H9 (cell line): ENCODE results near the gene ATP5PO. TPM values are rescaled to one million over a fixed set of nuclear protein-coding genes. Genes with fewer than 3 reads are reported as not detected.

Source experiments
- DNase-seq: peaks from one replicate; pipeline ENCODE4 v3.0.0-alpha.2; 2017
- H2AFZ ChIP-seq: one replicate; pipeline ENCODE4 v1.6.1; 2013; ENCODE audit warnings: mild to moderate bottlenecking, low read length, control low read depth, moderate library complexity
- H2AK5ac ChIP-seq: 2 replicates; pipeline ENCODE4 v1.6.1; 2013; ENCODE audit warnings: low read length, control low read depth, mixed read lengths; ENCODE audit not compliant: insufficient read length
- H2BK120ac ChIP-seq: one replicate; pipeline ENCODE4 v1.6.1; 2013; ENCODE audit warnings: low read depth, mild to moderate bottlenecking, low read length, control low read depth, inconsistent platforms; ENCODE audit not compliant: poor library complexity, severe bottlenecking
- H2BK12ac ChIP-seq: 2 replicates; pipeline ENCODE4 v1.6.1; 2013; ENCODE audit warnings: low read length, control low read depth, mixed read lengths, low read depth; ENCODE audit not compliant: insufficient read length
- H2BK15ac ChIP-seq: 2 replicates; pipeline ENCODE4 v1.6.1; 2013; ENCODE audit warnings: low read depth, low read length, control low read depth
- H2BK20ac ChIP-seq: one replicate; pipeline ENCODE4 v1.6.1; 2013; ENCODE audit warnings: low read depth, mild to moderate bottlenecking, low read length, control low read depth, inconsistent platforms; ENCODE audit not compliant: poor library complexity, severe bottlenecking
- H2BK5ac ChIP-seq: 2 replicates; pipeline ENCODE4 v1.6.1; 2013; ENCODE audit warnings: low read length, control low read depth, mixed read lengths; ENCODE audit not compliant: insufficient read length
- H3K14ac ChIP-seq: 2 replicates; pipeline ENCODE4 v1.6.1; 2013; ENCODE audit warnings: low read length, control low read depth; ENCODE audit not compliant: insufficient read depth
- H3K18ac ChIP-seq: 2 replicates; pipeline ENCODE4 v1.6.1; 2013; ENCODE audit warnings: low read depth, mild to moderate bottlenecking, mixed read lengths, low read length, control low read depth; ENCODE audit not compliant: insufficient read length
- H3K23ac ChIP-seq: 2 replicates; pipeline ENCODE4 v1.6.1; 2013; ENCODE audit warnings: low read length, control low read depth, mixed read lengths, low read depth; ENCODE audit not compliant: insufficient read length
- H3K23me2 ChIP-seq: 2 replicates; pipeline ENCODE4 v1.6.1; 2013; ENCODE audit warnings: low read depth, mild to moderate bottlenecking, mixed read lengths, low read length, control low read depth; ENCODE audit not compliant: insufficient read length, poor library complexity, severe bottlenecking
- H3K27ac ChIP-seq: 2 replicates; pipeline ENCODE4 v1.5.1; 2013; ENCODE audit warnings: low read length, control low read depth, mixed read lengths, low read depth; ENCODE audit not compliant: insufficient read length
- H3K27me3 ChIP-seq: 2 replicates; pipeline ENCODE4 v1.6.1; 2013; ENCODE audit warnings: low read length, control low read depth, inconsistent platforms; ENCODE audit not compliant: insufficient read depth
- H3K4ac ChIP-seq: 2 replicates; pipeline ENCODE4 v1.6.1; 2013; ENCODE audit warnings: low read depth, mild to moderate bottlenecking, control low read depth, inconsistent platforms, low read length, moderate library complexity
- H3K4me1 ChIP-seq: 2 replicates; pipeline ENCODE4 v1.6.1; 2013; ENCODE audit warnings: low read length, control low read depth, inconsistent platforms; ENCODE audit not compliant: insufficient read depth
- H3K4me2 ChIP-seq: 2 replicates; pipeline ENCODE4 v1.6.1; 2013; ENCODE audit warnings: low read length, control low read depth, mixed read lengths; ENCODE audit not compliant: insufficient read length, insufficient read depth
- H3K56ac ChIP-seq: 2 replicates; pipeline ENCODE4 v1.6.1; 2013; ENCODE audit warnings: low read depth, mild to moderate bottlenecking, mixed read lengths, low read length, control low read depth; ENCODE audit not compliant: insufficient read length
- H3K79me1 ChIP-seq: 2 replicates; pipeline ENCODE4 v1.6.1; 2013; ENCODE audit warnings: low read depth, mild to moderate bottlenecking, moderate library complexity, low read length, control low read depth, inconsistent platforms; ENCODE audit not compliant: insufficient read depth, poor library complexity, severe bottlenecking
- H3K79me2 ChIP-seq: 2 replicates; pipeline ENCODE4 v1.6.1; 2013; ENCODE audit warnings: low read length, control low read depth, inconsistent platforms; ENCODE audit not compliant: insufficient read depth
- H3K9ac ChIP-seq: 2 replicates; pipeline ENCODE4 v1.6.1; 2013; ENCODE audit warnings: low read length, control low read depth, mixed read lengths; ENCODE audit not compliant: insufficient read length; ENCODE audit errors: extremely low read depth
- H3K9me3 ChIP-seq: one replicate; pipeline ENCODE4 v1.6.1; 2013; ENCODE audit warnings: low read depth, low read length, inconsistent platforms; ENCODE audit not compliant: control insufficient read depth
- H3T11ph ChIP-seq: one replicate; pipeline ENCODE4 v1.6.1; 2013; ENCODE audit warnings: mild to moderate bottlenecking, low read length, control low read depth, inconsistent platforms
- H4K20me1 ChIP-seq: one replicate; pipeline ENCODE4 v1.6.1; 2013; ENCODE audit not compliant: control insufficient read depth, insufficient read length, insufficient read depth
- H4K5ac ChIP-seq: 2 replicates; pipeline ENCODE4 v1.6.1; 2013; ENCODE audit warnings: low read depth, mild to moderate bottlenecking, mixed read lengths, low read length, control low read depth; ENCODE audit not compliant: insufficient read length
- H4K8ac ChIP-seq: replicated peaks from 2 replicates; pipeline ENCODE4 v1.6.1; 2013; ENCODE audit warnings: low read length, control low read depth, mixed read lengths, low read depth; ENCODE audit not compliant: insufficient read length
- H4K91ac ChIP-seq: 2 replicates; pipeline ENCODE4 v1.6.1; 2013; ENCODE audit warnings: low read depth, mild to moderate bottlenecking, moderate library complexity, mixed read lengths, low read length, control low read depth; ENCODE audit not compliant: insufficient read length
- H3K27ac Mint-ChIP-seq, 3 experiments: 2 replicates in 2 of 3; 3 replicates in 1 of 3; pipeline ENCODE4 v1.8.0; 2020 to 2021; ENCODE audit warnings: mixed read lengths in 3 of 3, mild to moderate bottlenecking in 1 of 3, moderate library complexity in 1 of 3
- H3K27me3 Mint-ChIP-seq: 2 replicates; pipeline ENCODE4 v1.8.0; 2021; ENCODE audit warnings: low read depth, mild to moderate bottlenecking, moderate library complexity, mixed read lengths
- H3K36me3 Mint-ChIP-seq, 3 experiments: 2 replicates in 2 of 3; 3 replicates in 1 of 3; pipeline ENCODE4 v1.8.0; 2020 to 2021; ENCODE audit warnings: low read depth in 3 of 3, mixed read lengths in 3 of 3; ENCODE audit not compliant: insufficient read depth in 1 of 3
- H3K4me1 Mint-ChIP-seq, 2 experiments: 2 replicates each; pipeline ENCODE4 v1.8.0; 2020; ENCODE audit warnings: mixed read lengths in 2 of 2
- H3K4me3 Mint-ChIP-seq, 2 experiments: 2 replicates in 1 of 2; 3 replicates in 1 of 2; pipeline ENCODE4 v1.8.0; 2020 to 2021; ENCODE audit warnings: mild to moderate bottlenecking in 2 of 2, mixed read lengths in 2 of 2, moderate library complexity in 1 of 2
- H3K9me3 Mint-ChIP-seq, 2 experiments: 2 replicates in 1 of 2; 3 replicates in 1 of 2; pipeline ENCODE4 v1.8.0; 2020; ENCODE audit warnings: mild to moderate bottlenecking in 2 of 2, mixed read lengths in 2 of 2, moderate library complexity in 1 of 2
- WGBS: extraction: QIAGEN DNeasy Blood & Tissue Kit; methylation state at CpG from one replicate; pipeline ENCODE4 v1.1.7; 2013; ENCODE audit warnings: missing lambda C conversion rate, low lambda C conversion rate, mixed read lengths; ENCODE audit not compliant: insufficient read length; ENCODE audit errors: extremely low coverage; 5-methylcytosine and 5-hydroxymethylcytosine counted together
- total RNA-seq: library from RNA; stranded (reverse); gene quantifications from 2 replicates; pipeline ENCODE4 v1.2.1, GENCODE V29; 2021
- TF ChIP-seq, protein P1 (sequence below): fragments of 200-600 bp; sonication (generic); conservative IDR thresholded peaks from 3 replicates; pipeline ENCODE4 v1.8.0; 2021; ENCODE audit warnings: antibody characterized with exemption, mild to moderate bottlenecking

ATP5PO gene
- total RNA-seq, 1 experiment from 2014 or later, result 275 TPM

DNA sequence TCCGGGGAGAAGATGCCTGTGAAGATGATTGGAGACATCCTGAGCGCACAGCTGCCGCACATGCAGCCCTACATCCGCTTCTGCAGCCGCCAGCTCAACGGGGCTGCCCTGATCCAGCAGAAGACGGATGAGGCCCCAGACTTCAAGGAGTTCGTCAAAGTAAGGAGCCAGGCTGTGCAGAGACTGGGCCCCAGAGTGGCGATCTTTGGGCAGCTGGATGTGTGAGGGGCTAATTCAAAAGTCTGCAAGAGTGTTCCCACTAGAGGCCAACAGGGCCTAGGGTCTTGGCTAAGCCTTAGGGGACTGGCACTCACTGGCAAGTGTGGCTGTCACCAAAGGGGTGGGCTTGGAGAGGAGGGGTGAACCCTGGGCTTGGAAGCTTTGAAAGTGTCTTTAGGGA is 50.4 kb downstream of the ATP5PO start:
- no peak overlapping the region for H4K8ac ChIP-seq
- H2BK15ac ChIP-seq, result no peak overlapping the region
- no peaks in the 10 kb centered on the region for H3K4me1 ChIP-seq
- H2AK5ac ChIP-seq, result no peak overlapping the region
- no peak overlapping the region for H3K4me2 ChIP-seq
- H3K79me2 ChIP-seq, result no peaks in the 10 kb centered on the region
- no peak overlapping the region for H3T11ph ChIP-seq
- H3K14ac ChIP-seq, result peak overlapping the region; percentile 25; the same call in 1 of the 2 replicates
- H3K23me2 ChIP-seq, result no peaks in the 10 kb centered on the region
- Mint-ChIP-seq H3K4me3 (no peak overlapping the region; a peak in 1 of 5 replicates), H3K9me3 (peaks cover 0 to 4% of the 10 kb centered on the region in 2 experiments; a peak in 1 of 5 replicates), H3K27ac (no peak overlapping the region), H3K27me3 (peaks cover 4% of the 10 kb centered on the region), H3K36me3 (peaks cover 0 to 5% (median 0%) of the 10 kb centered on the region in 3 experiments; a peak in 4 of 7 replicates), H3K4me1 (peaks cover 2 to 3% of the 10 kb centered on the region in 2 experiments; a peak in 2 of 4 replicates)
- DNase-seq, result no peak
- no peak overlapping the region for H4K5ac ChIP-seq
- H4K20me1 ChIP-seq, result peaks cover 3% of the 10 kb centered on the region
- no peak overlapping the region for H2BK20ac ChIP-seq
- H3K9ac ChIP-seq, result no peak overlapping the region
- H3K79me1 ChIP-seq, result no peaks in the 10 kb centered on the region
- no peak overlapping the region for H2BK5ac ChIP-seq
- no peak overlapping the region for H3K4ac ChIP-seq
- H3K9me3 ChIP-seq, result no peaks in the 10 kb centered on the region
- H3K56ac ChIP-seq, result no peak overlapping the region
- H3K27ac ChIP-seq, result no peak overlapping the region
- H2BK120ac ChIP-seq, result no peak overlapping the region
- no peak overlapping the region for H2BK12ac ChIP-seq
- TF ChIP-seq, protein P1, sequence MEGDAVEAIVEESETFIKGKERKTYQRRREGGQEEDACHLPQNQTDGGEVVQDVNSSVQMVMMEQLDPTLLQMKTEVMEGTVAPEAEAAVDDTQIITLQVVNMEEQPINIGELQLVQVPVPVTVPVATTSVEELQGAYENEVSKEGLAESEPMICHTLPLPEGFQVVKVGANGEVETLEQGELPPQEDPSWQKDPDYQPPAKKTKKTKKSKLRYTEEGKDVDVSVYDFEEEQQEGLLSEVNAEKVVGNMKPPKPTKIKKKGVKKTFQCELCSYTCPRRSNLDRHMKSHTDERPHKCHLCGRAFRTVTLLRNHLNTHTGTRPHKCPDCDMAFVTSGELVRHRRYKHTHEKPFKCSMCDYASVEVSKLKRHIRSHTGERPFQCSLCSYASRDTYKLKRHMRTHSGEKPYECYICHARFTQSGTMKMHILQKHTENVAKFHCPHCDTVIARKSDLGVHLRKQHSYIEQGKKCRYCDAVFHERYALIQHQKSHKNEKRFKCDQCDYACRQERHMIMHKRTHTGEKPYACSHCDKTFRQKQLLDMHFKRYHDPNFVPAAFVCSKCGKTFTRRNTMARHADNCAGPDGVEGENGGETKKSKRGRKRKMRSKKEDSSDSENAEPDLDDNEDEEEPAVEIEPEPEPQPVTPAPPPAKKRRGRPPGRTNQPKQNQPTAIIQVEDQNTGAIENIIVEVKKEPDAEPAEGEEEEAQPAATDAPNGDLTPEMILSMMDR, result no peak
- H4K91ac ChIP-seq, result no peak overlapping the region
- H3K18ac ChIP-seq, result no peak overlapping the region
- no peak overlapping the region for H2AFZ ChIP-seq
- no peak overlapping the region for H3K23ac ChIP-seq
- no peaks in the 10 kb centered on the region for H3K27me3 ChIP-seq
- WGBS, result no CpG with 5 or more reads among the region's 9 CpGs
